ENCODE measurements around the gene UNC5C. TPM values are rescaled to one million over a fixed set of nuclear protein-coding genes. Genes with fewer than 3 reads are reported as not detected.
A peak's percentile ranks its signal among the peaks of the same experiment; 100 is the strongest.

The UNC5C gene
- total and polyA plus RNA-seq, 2 of the 4 experiments (the other 2 are of a cell fraction) = under 0.01 TPM

DNA sequence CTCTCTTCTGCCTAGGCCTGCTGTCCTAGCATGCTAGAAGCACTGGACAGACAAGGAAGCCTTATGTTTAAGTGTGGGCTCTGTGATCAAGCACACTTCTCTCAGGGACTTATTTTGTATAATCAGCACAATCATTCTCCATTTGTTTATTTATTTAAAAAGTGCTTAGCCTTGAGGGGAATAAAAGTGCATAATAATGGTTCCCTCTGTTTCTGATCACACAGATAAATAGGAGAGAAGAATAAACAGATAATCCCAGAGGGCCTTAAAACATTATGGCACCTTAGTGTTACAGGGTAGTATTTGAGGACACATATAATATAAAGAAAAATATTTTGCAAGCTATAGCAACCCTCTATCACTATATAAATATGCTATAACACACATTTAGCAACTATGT, 146.5 kb downstream of the UNC5C start:
- H2BK15ac ChIP-seq (ENCODE audit: low read depth, low read length) = no peak overlapping the region
- H3K4me2 ChIP-seq (ENCODE audit: low read depth, low read length) = no peak overlapping the region
- H2BK20ac ChIP-seq (ENCODE audit: low read depth, low read length) = no peak overlapping the region
- no peaks in the 10 kb centered on the region for H3K27me3 ChIP-seq (ENCODE audit: control insufficient read depth, insufficient read depth, low read length)
- DNase-seq = no peak
- intact Hi-C loops (cut with micrococcal nuclease) (no loop called here), in situ Hi-C loops (cut with MboI; ENCODE audit: low sequenced_read_pairs) (no loop called here), dilution Hi-C loops (cut with HindIII; ENCODE audit: low sequenced_read_pairs, unreplicated experiment) (no loop called here)
- no peaks in the 10 kb centered on the region for H3K9me1 ChIP-seq (ENCODE audit: insufficient read depth, low read length)
- no peak overlapping the region for H2AK9ac ChIP-seq (replicated peaks; ENCODE audit: low read depth, low read length, poor library complexity)
- no TSS peak for BruUV-seq (replicated peaks)
- no peaks in the 10 kb centered on the region for H3K4me1 ChIP-seq (ENCODE audit: control insufficient read depth, insufficient read depth, low read length)
- ATAC-seq (ENCODE audit: low read depth) = no peak
- H3K56ac ChIP-seq (ENCODE audit: extremely low read depth, insufficient read depth, low read length) = no peak overlapping the region
- no peak overlapping the region for H2BK5ac ChIP-seq (ENCODE audit: low read depth, low read length, poor library complexity, severe bottlenecking)
- H2AK5ac ChIP-seq (ENCODE audit: low read depth, low read length) = no peak overlapping the region
- no peaks in the 10 kb centered on the region for H3K36me3 ChIP-seq (ENCODE audit: control insufficient read depth, insufficient read depth, low read length)
- no peaks in the 10 kb centered on the region for H3K9me3 ChIP-seq (ENCODE audit: control insufficient read depth, insufficient read depth, low read length)
- POLR2A ChIA-PET (ENCODE audit: unreplicated experiment) = no interaction called here
- CTCF ChIA-PET = no interaction called here
- H3K4ac ChIP-seq (ENCODE audit: low read depth, low read length) = no peak overlapping the region
- no peak overlapping the region for H3K9ac ChIP-seq (ENCODE audit: low read depth, low read length)
- no peak overlapping the region for H3K23ac ChIP-seq (ENCODE audit: low read depth, low read length)
- no peaks in the 10 kb centered on the region for H3K79me1 ChIP-seq (ENCODE audit: low read depth in 1 of 2, low read length in 2 of 2)
- H4K91ac ChIP-seq (ENCODE audit: insufficient read depth, low read depth, low read length) = no peak overlapping the region
- H3K4me3 ChIP-seq (ENCODE audit: insufficient read depth, low read depth, low read length) = no peak overlapping the region
- no peak overlapping the region for H4K5ac ChIP-seq (ENCODE audit: low read depth, low read length)
- no peak overlapping the region for H2AFZ ChIP-seq (replicated peaks; ENCODE audit: low read length, poor library complexity)
- no peaks in the 10 kb centered on the region for H4K20me1 ChIP-seq (ENCODE audit: insufficient read depth, low read length)
- H3K27ac ChIP-seq (ENCODE audit: insufficient read depth, low read length) = no peak overlapping the region
- no peak overlapping the region for H3K18ac ChIP-seq (ENCODE audit: low read depth, low read length)
- H4K8ac ChIP-seq (ENCODE audit: low read depth in 2 of 2, low read length in 2 of 2) = no peak overlapping the region
- TF ChIP-seq RCOR1 (IDR thresholded peaks at IDR 0.05; ENCODE audit: insufficient replicate concordance, low read length) (no peak), MAFK (IDR thresholded peaks at IDR 0.05; ENCODE audit: low read depth, low read length) (peak; percentile 31; the same call in 1 of the 2 replicates)
- no peak overlapping the region for H2BK120ac ChIP-seq (ENCODE audit: low read depth, low read length)
- H3K14ac ChIP-seq (replicated peaks; ENCODE audit: low read depth, low read length) = no peak overlapping the region
